OCI-LY7 (cell line): ENCODE measurements around the gene TGFBR2. TPM values are rescaled to one million over a fixed set of nuclear protein-coding genes. Genes with fewer than 3 reads are reported as not detected.
A peak's percentile ranks its signal among the peaks of the same experiment; 100 is the strongest.

Source experiments
- BruUV-seq: library from RNA; stranded (reverse); fragments of 400-500 nt; replicated peaks from 2 replicates; lab custom pipeline; 2021; lab: Mats Ljungman, UMichigan
- CTCF ChIA-PET: fragments of 300-600 bp; sonication (Branson Sonifier 250); formaldehyde crosslinking; loops from one replicate; lab custom pipeline; 2022; ENCODE audit warnings: antibody characterized with exemption; ENCODE audit not compliant: unreplicated experiment; lab: Charles Lee
- POLR2A ChIA-PET: fragments of 300-600 bp; sonication (Branson Sonifier 250); formaldehyde crosslinking; loops from one replicate; lab custom pipeline; 2022; ENCODE audit warnings: antibody characterized with exemption; lab: Charles Lee
- DNase-seq: peaks from one replicate; pipeline ENCODE4 v3.0.0-alpha.2; 2015; ENCODE audit warnings: low spot score
- H2AFZ ChIP-seq: fragments of 200-600 bp; sonication (generic), shearing (Covaris generic); 2 replicates; pipeline ENCODE4 v1.6.1; 2014; ENCODE audit warnings: mild to moderate bottlenecking, antibody characterized with exemption, low read length, moderate library complexity
- H3K27ac ChIP-seq: fragments of 200-600 bp; sonication (generic); 2 replicates; pipeline ENCODE4 v1.5.1; 2014; ENCODE audit warnings: mixed run types, low read depth, mild to moderate bottlenecking, moderate library complexity, low read length, inconsistent platforms; ENCODE audit not compliant: poor library complexity, severe bottlenecking
- H3K36me3 ChIP-seq: fragments of 200-600 bp; sonication (generic); 2 replicates; pipeline ENCODE4 v1.6.1; 2014; ENCODE audit warnings: mild to moderate bottlenecking, antibody characterized with exemption, low read length, moderate library complexity, mixed read lengths; ENCODE audit not compliant: insufficient read depth
- H3K4me1 ChIP-seq: fragments of 200-600 bp; sonication (generic); 2 replicates; pipeline ENCODE4 v1.5.1; 2014; ENCODE audit warnings: mild to moderate bottlenecking, low read length; ENCODE audit not compliant: insufficient read depth, poor library complexity, severe bottlenecking
- H3K4me2 ChIP-seq: fragments of 200-600 bp; sonication (generic); 2 replicates; pipeline ENCODE4 v1.6.1; 2014; ENCODE audit warnings: mild to moderate bottlenecking, low read length
- H3K4me3 ChIP-seq: fragments of 200-600 bp; sonication (generic); 2 replicates; pipeline ENCODE4 v1.5.1; 2014; ENCODE audit warnings: mild to moderate bottlenecking, low read depth, low read length; ENCODE audit not compliant: poor library complexity, severe bottlenecking
- H3K79me2 ChIP-seq: fragments of 200-600 bp; sonication (generic); 2 replicates; pipeline ENCODE4 v1.6.1; 2016; ENCODE audit warnings: low read depth, mild to moderate bottlenecking, low read length, moderate library complexity, mixed read lengths; ENCODE audit not compliant: insufficient read depth
- H3K9me2 ChIP-seq: fragments of 200-600 bp; sonication (generic); 2 replicates; pipeline ENCODE4 v1.6.1; 2016; ENCODE audit warnings: mild to moderate bottlenecking, low read length, mixed read lengths; ENCODE audit not compliant: insufficient read depth
- H3K9me3 ChIP-seq: fragments of 200-600 bp; sonication (generic); 2 replicates; pipeline ENCODE4 v1.6.1; 2014; ENCODE audit warnings: mild to moderate bottlenecking, mixed run types, low read length, mixed read lengths
- H4K20me1 ChIP-seq: fragments of 200-600 bp; sonication (generic); 2 replicates; pipeline ENCODE4 v1.6.1; 2014; ENCODE audit warnings: mild to moderate bottlenecking, antibody characterized with exemption, low read length, moderate library complexity, mixed read lengths; ENCODE audit not compliant: insufficient read depth
- CTCF ChIP-seq: fragments of 200-600 bp; sonication (generic); conservative IDR thresholded peaks from 2 replicates; pipeline ENCODE4 v1.5.1; 2014; ENCODE audit warnings: mild to moderate bottlenecking, antibody characterized with exemption, low read length, moderate library complexity, mixed read lengths
- EZH2phosphoT487 ChIP-seq: fragments of 200-600 bp; sonication (generic); IDR thresholded peaks from 2 replicates; pipeline ENCODE4 v1.6.1; 2018; ENCODE audit warnings: low read depth, borderline replicate concordance, mild to moderate bottlenecking, mixed run types, antibody characterized with exemption, low read length, moderate library complexity, mixed read lengths
- intact Hi-C: fragments of 100-400 bp; cut with micrococcal nuclease; formaldehyde crosslinking; loops from one replicate; pipeline ENCODE4 v1.10.0; 2022; ENCODE audit not compliant: unreplicated experiment
- total RNA-seq, 2 experiments: library from RNA; depleted of rRNA in 1 of 2; stranded (reverse); fragments of >200 nt in 1 of 2; shearing (Covaris generic) in 1 of 2; gene quantifications; 2 replicates each; pipeline ENCODE4 v1.2.3, GENCODE V29; 2014 to 2022

Gene TGFBR2
- total RNA-seq, 2 experiments from 2014 or later = 25.2 to 28.1 TPM

- POLR2A ChIA-PET = interaction anchor here (0.9 to 5.3 kb wide), 4 partner anchors 12 to 1803 kb away, joined by 3 to 35 read pairs (median 7); partner anchors contain the start of gene TGFBR2
- peak overlapping the region; percentile 72; the same call in 1 of the 2 replicates for H3K4me2 ChIP-seq
- DNase-seq = no peak
- peaks cover 42% of the 10 kb centered on the region for H3K36me3 ChIP-seq
- H4K20me1 ChIP-seq = peaks cover 14% of the 10 kb centered on the region; the same call in 1 of the 2 replicates
- no peaks in the 10 kb centered on the region for H3K9me2 ChIP-seq
- H3K79me2 ChIP-seq = peaks cover 49% of the 10 kb centered on the region
- no peak overlapping the region for H2AFZ ChIP-seq
- peaks cover 99% of the 10 kb centered on the region for H3K4me1 ChIP-seq
- intact Hi-C loops = loop anchor here (2.0 to 10.0 kb wide), 3 partner anchors 48 to 1310 kb away; no protein-coding TSS in a partner anchor
- no TSS peak for BruUV-seq
- CTCF ChIA-PET = no interaction called here
- no peaks in the 10 kb centered on the region for H3K9me3 ChIP-seq
- no peak for TF ChIP-seq CTCF
- no peak for TF ChIP-seq EZH2phosphoT487
- peak overlapping the region; percentile 94 for H3K27ac ChIP-seq
- peak overlapping the region; percentile 45 for H3K4me3 ChIP-seq
Measured at GRCh38 chr3:30645077-30645476, 38.7 kb downstream of the TGFBR2 start.

- Histone ChIP-seq H3K79me2 (peaks cover 40% of the 10 kb centered on the region; the same call in 1 of the 2 replicates), H3K9me3 (no peaks in the 10 kb centered on the region), H3K4me2 (no peak overlapping the region), H3K9me2 (no peaks in the 10 kb centered on the region), H3K36me3 (peaks cover 55% of the 10 kb centered on the region), H3K27ac (no peak overlapping the region), H3K4me3 (no peak overlapping the region), H4K20me1 (peaks cover 14% of the 10 kb centered on the region; the same call in 1 of the 2 replicates), H3K4me1 (peaks cover 93% of the 10 kb centered on the region), H2AFZ (no peak overlapping the region)
- TSS peak; percentile 29 for BruUV-seq
- no peak for TF ChIP-seq EZH2phosphoT487
- TF ChIP-seq CTCF = no peak
- no peak for DNase-seq
- intact Hi-C loops = loop anchor here (10.0 kb wide), 2 partner anchors 578 to 1308 kb away; no protein-coding TSS in a partner anchor
- ChIA-PET POLR2A (interaction anchor here (0.6 to 5.3 kb wide), 5 partner anchors 9 to 102 kb away, joined by 3 to 35 read pairs (median 3); no protein-coding TSS in a partner anchor), CTCF (no interaction called here)
Measured at GRCh38 chr3:30646181-30646876, 39.9 kb downstream of the TGFBR2 start.
